ENCODE results near the gene AGPAT4.

DNA sequence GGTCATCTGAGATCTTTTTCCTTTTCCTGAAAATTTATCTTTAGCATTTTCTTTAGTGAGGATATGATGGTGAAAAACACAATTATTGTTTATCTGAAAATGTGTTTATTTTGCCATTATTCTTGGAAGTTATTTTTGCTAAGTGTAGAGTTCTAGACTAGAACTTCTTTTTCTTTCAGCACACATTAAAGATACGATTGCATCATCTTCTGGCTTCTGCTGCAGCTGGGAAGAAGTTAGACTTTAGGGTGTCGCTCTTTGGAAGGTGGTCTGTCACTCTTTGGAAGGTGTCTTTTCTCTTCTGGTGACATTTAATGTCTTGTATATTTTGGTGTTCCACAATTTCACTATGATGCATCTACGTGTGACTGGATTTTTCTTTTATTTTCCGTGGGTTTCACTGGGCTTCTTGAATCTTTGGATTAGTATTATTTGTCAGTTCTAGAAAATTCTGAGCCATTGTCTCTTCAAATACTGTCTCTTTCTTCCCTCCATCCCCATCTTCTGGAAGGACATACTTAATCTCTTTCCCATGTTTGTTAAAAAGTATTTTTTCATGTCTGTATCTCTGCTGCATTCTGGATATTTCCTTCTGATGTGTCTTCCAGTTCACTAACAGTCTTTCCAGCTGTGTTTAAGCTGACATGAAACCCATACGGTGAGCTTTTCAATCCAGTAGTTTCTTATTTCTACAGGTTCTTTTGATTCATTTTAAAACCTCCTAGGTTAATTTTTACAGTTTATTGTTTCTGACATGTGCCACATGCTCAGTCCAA, 81.0 kb downstream of the AGPAT4 start:
- TF ChIP-seq EZH2 (IDR thresholded peaks at IDR 0.05): no peak
- no peak for TF ChIP-seq POLR2AphosphoS5 (IDR thresholded peaks at IDR 0.05; ENCODE audit: borderline replicate concordance, low read depth, low read length)

Measured in SK-N-MC (cell line).